OCI-LY3 (cell line): ENCODE data around the gene AIG1.
"Not testable (repeated sequence)": the region's sequence is repeated elsewhere in the genome, so short reads cannot be mapped to it uniquely, and the experiment has no call there.

Source experiments
- H2AFZ ChIP-seq: fragments of 200-600, 300-600 bp; shearing (Covaris generic); 2 replicates; pipeline ENCODE4 v1.6.0; 2014; ENCODE audit warnings: antibody characterized with exemption, low read depth, low read length
- H3K27ac ChIP-seq: fragments of 200-600, 300-600 bp; sonication (generic); 2 replicates; pipeline ENCODE4 v1.5.1; 2014; ENCODE audit warnings: mild to moderate bottlenecking, low read length, moderate library complexity, mixed read lengths
- H3K27me3 ChIP-seq: fragments of 200-600, 300-600 bp; sonication (generic); 2 replicates; pipeline ENCODE4 v1.6.1; 2014; ENCODE audit warnings: low read depth, low read length, mixed read lengths
- H3K36me3 ChIP-seq: fragments of 200-600, 300-600 bp; sonication (generic); replicated peaks from 2 replicates; pipeline ENCODE3; 2014; ENCODE audit warnings: low read depth, low read length, mixed read lengths
- H3K4me1 ChIP-seq: fragments of 300-600, 200-600 bp; sonication (generic); 2 replicates; pipeline ENCODE4 v1.6.1; 2014; ENCODE audit warnings: low read length, mixed read lengths
- H3K4me2 ChIP-seq: fragments of 200-600, 300-600 bp; sonication (generic); 2 replicates; pipeline ENCODE4 v1.6.1; 2014; ENCODE audit warnings: low read length, mixed read lengths
- H3K4me3 ChIP-seq: fragments of 300-600, 200-600 bp; sonication (generic); 2 replicates; pipeline ENCODE4 v1.5.1; 2014; ENCODE audit warnings: antibody characterized with exemption, mild to moderate bottlenecking, low read length, moderate library complexity
- H3K79me2 ChIP-seq: fragments of 300-600, 200-600 bp; shearing (Covaris generic); 2 replicates; pipeline ENCODE4 v1.6.1; 2014; ENCODE audit warnings: mild to moderate bottlenecking, low read length, mixed read lengths
- H3K9ac ChIP-seq: fragments of 300-600, 200-600 bp; shearing (Covaris generic); 2 replicates; pipeline ENCODE4 v1.6.0; 2014; ENCODE audit warnings: mild to moderate bottlenecking, low read length, moderate library complexity
- H3K9me3 ChIP-seq: fragments of 200-600, 300-600 bp; shearing (Covaris generic); 2 replicates; pipeline ENCODE4 v1.6.1; 2014; ENCODE audit warnings: low read length, mixed read lengths; ENCODE audit not compliant: insufficient read depth
- H4K20me1 ChIP-seq: fragments of 200-600, 300-600 bp; sonication (generic); 2 replicates; pipeline ENCODE4 v1.6.1; 2016; ENCODE audit warnings: low read length, mixed read lengths; ENCODE audit not compliant: insufficient read depth
- EZH2phosphoT487 ChIP-seq: fragments of 200-600 bp; shearing (Covaris generic); IDR thresholded peaks from 2 replicates; pipeline ENCODE4 v1.6.1; 2018; ENCODE audit warnings: antibody characterized with exemption, mixed run types, low read depth
- TF ChIP-seq, protein P1 (sequence below): fragments of 200-600, 300-600 bp; sonication (generic); IDR thresholded peaks from 2 replicates; pipeline ENCODE4 v1.5.1; 2014; ENCODE audit warnings: antibody characterized with exemption, low read length, low read depth

The AIG1 gene

GRCh38 chr6:143298071-143298470 lies 237.4 kb downstream of the AIG1 start:
- Histone ChIP-seq H3K4me1 (peaks cover 16% of the 10 kb centered on the region), H3K27ac (no peak overlapping the region), H4K20me1 (peaks cover 3% of the 10 kb centered on the region; the same call in 1 of the 2 replicates), H3K79me2 (no peaks in the 10 kb centered on the region), H3K27me3 (no peaks in the 10 kb centered on the region), H2AFZ (no peak overlapping the region), H3K4me2 (no peak overlapping the region), H3K9me3 (no peaks in the 10 kb centered on the region), H3K4me3 (no peak overlapping the region), H3K9ac (no peak overlapping the region), H3K36me3 (no peaks in the 10 kb centered on the region)
- TF ChIP-seq, protein P1, sequence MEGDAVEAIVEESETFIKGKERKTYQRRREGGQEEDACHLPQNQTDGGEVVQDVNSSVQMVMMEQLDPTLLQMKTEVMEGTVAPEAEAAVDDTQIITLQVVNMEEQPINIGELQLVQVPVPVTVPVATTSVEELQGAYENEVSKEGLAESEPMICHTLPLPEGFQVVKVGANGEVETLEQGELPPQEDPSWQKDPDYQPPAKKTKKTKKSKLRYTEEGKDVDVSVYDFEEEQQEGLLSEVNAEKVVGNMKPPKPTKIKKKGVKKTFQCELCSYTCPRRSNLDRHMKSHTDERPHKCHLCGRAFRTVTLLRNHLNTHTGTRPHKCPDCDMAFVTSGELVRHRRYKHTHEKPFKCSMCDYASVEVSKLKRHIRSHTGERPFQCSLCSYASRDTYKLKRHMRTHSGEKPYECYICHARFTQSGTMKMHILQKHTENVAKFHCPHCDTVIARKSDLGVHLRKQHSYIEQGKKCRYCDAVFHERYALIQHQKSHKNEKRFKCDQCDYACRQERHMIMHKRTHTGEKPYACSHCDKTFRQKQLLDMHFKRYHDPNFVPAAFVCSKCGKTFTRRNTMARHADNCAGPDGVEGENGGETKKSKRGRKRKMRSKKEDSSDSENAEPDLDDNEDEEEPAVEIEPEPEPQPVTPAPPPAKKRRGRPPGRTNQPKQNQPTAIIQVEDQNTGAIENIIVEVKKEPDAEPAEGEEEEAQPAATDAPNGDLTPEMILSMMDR = no peak
- no peak for TF ChIP-seq EZH2phosphoT487

DNA sequence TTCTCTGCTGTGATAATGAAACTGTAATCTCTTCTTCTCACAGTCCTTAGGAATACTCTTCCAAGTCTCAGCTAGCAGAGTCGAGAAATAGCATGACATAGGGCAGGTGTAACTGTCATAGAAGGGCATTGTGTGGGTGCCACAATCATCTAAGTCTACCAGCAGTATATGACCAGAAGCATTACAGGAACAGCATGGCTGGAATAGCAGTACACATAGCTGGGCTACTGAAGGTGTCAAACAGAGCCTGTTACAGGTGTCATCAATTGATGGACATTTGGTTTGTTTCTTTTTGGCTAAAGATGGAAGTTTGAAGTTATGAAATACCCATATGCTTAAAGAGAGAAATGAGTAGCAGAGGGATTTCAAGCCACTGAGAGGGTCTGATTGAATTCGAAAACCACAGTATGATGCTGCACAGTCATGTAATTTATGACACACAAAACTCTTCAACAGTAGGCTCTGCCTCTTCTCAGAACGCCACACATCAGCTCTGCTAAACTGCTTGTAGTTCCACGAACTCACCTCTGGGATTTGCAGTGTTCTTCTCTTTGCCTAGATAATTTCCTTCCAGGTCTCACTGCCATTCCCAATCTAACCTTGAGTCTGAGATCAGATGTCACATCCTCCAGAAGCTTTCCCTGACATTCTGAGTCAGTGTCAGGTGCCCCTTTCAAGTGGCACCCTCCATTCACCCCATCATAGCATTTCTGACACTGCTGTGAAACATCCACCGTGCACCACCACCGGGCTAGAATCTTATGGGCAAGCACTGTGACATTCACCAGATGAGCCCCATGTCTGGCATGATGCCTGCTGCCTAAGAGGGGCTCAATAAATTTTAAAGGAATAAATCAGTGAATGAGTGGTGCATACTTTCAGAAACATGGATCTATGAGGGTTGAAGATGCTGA lies 238.8 kb downstream of the AIG1 start:
- Histone ChIP-seq H3K4me3 (peak overlapping the region; percentile 57), H3K27me3 (no peaks in the 10 kb centered on the region), H3K4me1 (peaks cover 16% of the 10 kb centered on the region), H3K79me2 (no peaks in the 10 kb centered on the region), H3K9me3 (no peaks in the 10 kb centered on the region), H3K4me2 (peak overlapping the region; percentile 69), H4K20me1 (peaks cover 3% of the 10 kb centered on the region; the same call in 1 of the 2 replicates), H3K36me3 (no peaks in the 10 kb centered on the region), H2AFZ (no peak overlapping the region), H3K9ac (no peak overlapping the region), H3K27ac (no peak overlapping the region)
- no peak for TF ChIP-seq EZH2phosphoT487
- TF ChIP-seq, protein P1 = peak; percentile 24

DNA sequence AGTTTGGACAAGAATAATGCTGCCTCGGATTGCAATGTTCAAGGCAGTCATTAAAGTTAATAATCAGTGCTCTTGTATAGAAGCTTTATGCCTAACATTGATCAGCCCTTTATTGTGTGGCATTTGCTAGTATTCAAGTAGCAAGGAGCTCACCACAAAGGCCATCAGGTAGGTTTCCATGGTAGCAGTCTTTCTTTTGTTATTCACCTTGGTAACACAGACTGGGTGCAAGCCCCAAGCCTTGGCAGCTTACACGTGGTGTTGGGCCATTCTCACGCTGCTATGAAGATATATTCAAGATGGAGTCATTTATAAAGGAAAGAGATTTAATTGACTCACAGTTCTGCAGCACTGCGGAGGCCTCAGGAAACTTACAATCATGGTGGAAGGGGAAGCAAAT lies 240.5 kb downstream of the AIG1 start:
- Histone ChIP-seq H3K4me1 (peaks cover 16% of the 10 kb centered on the region), H3K36me3 (no peaks in the 10 kb centered on the region), H3K9me3 (no peaks in the 10 kb centered on the region), H4K20me1 (peaks cover 3% of the 10 kb centered on the region; the same call in 1 of the 2 replicates), H3K27ac (no peak overlapping the region), H3K27me3 (no peaks in the 10 kb centered on the region), H3K4me3 (no peak overlapping the region), H3K4me2 (no peak overlapping the region), H3K9ac (no peak overlapping the region), H2AFZ (no peak overlapping the region), H3K79me2 (no peaks in the 10 kb centered on the region)
- TF ChIP-seq, protein P1 = no peak
- no peak for TF ChIP-seq EZH2phosphoT487

GRCh38 chr6:143307760-143308159 lies 247.1 kb downstream of the AIG1 start:
- not testable (repeated sequence) for H3K79me2 ChIP-seq, H2AFZ ChIP-seq, H3K36me3 ChIP-seq, H3K27me3 ChIP-seq, H3K4me1 ChIP-seq, H3K4me2 ChIP-seq, H3K9me3 ChIP-seq, H4K20me1 ChIP-seq, H3K9ac ChIP-seq, H3K27ac ChIP-seq, H3K4me3 ChIP-seq
